LNCaP clone FGC (cell line): ENCODE results near the gene TAC4.
"Not testable (repeated sequence)": the region's sequence is repeated elsewhere in the genome, so short reads cannot be mapped to it uniquely, and the experiment has no call there.

Experiments
- DNase-seq: peaks from one replicate; pipeline ENCODE4 v3.0.0-alpha.2; 2011; ENCODE audit warnings: low read depth
- H3K4me3 ChIP-seq: 2 replicates; pipeline ENCODE4 v1.5.1; 2011; ENCODE audit warnings: mild to moderate bottlenecking, low read depth, low read length, control low read depth
- TF ChIP-seq, protein P1 (sequence below): IDR thresholded peaks from 2 replicates; pipeline ENCODE4 v1.5.1; 2012; ENCODE audit warnings: mild to moderate bottlenecking; ENCODE audit not compliant: control insufficient read depth, insufficient read depth; ENCODE audit errors: extremely low read depth

The TAC4 gene

DNA sequence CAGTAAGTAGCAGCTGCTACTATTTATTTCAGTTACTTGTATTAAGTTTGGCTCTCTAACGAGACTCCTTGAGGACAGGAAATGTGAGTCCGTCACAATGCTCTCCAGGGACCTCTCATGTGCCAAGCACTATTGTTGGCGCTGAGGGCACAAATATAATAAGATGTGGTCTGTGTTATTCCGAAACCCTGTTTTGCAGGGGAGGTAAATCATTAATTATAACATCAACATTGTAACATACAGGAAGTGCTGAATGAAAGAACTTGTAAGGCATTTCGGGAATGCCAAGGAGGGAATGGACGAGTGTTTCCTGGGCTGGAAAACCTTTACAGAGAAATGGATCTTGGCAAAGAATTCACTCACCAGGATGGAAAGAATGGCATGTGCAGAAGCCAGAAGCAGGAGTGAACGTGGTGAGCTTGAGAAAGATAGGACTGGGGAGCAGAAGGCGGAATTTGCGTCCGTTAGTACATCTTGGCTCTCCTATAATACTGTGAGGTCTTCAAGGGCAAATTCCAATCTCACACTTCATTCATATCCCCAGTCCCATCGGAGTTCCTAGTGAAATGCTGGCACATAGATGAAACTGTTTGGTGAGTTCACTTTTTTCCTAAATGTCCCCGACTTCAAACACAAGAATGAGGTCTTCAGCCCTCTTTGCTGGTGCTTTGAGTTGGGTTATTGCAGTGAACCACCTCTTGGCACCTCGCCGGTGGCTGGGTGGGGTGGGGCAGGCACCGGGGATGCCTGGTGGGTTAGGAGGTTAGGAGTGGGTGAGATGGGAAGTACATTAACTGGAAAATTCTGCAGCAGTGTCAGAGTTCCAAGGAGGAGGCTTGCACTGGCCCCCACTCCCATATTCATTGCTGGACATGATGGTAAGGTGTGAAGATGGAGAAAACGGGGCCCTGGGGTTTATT is 11.5 kb downstream of the TAC4 start:
- DNase-seq: no peak

DNA sequence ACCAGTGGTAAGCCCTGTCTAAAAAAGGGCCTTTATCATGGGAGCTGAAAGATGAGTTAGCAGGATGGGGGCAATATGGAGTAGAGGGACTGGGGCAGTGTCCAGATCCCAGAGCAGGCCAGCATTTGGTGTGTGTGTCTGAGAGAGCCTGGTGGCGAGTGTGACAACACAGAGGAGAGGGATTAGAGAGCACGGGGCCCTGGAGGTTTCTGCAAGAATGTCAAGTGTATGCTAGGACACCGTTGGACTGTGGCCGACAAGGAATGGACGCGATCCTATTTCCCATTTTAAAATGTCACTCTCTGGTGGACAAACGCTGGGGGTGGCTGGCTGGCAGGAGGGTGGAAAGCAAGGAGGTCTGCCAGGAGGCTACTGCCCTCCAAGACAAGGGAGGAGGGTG is 12.4 kb downstream of the TAC4 start:
- no peak for DNase-seq
- TF ChIP-seq, protein P1, sequence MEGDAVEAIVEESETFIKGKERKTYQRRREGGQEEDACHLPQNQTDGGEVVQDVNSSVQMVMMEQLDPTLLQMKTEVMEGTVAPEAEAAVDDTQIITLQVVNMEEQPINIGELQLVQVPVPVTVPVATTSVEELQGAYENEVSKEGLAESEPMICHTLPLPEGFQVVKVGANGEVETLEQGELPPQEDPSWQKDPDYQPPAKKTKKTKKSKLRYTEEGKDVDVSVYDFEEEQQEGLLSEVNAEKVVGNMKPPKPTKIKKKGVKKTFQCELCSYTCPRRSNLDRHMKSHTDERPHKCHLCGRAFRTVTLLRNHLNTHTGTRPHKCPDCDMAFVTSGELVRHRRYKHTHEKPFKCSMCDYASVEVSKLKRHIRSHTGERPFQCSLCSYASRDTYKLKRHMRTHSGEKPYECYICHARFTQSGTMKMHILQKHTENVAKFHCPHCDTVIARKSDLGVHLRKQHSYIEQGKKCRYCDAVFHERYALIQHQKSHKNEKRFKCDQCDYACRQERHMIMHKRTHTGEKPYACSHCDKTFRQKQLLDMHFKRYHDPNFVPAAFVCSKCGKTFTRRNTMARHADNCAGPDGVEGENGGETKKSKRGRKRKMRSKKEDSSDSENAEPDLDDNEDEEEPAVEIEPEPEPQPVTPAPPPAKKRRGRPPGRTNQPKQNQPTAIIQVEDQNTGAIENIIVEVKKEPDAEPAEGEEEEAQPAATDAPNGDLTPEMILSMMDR: no peak
- no peak overlapping the region for H3K4me3 ChIP-seq

More for the DNA sequence above, 11.5 kb downstream of the TAC4 start:
- H3K4me3 ChIP-seq: no peak overlapping the region
- TF ChIP-seq, protein P1: no peak

GRCh38 chr17:49834118-49834743 is 13.6 kb downstream of the TAC4 start:
- H3K4me3 ChIP-seq: no peak overlapping the region
- DNase-seq: no peak
- TF ChIP-seq, protein P1: no peak

- DNase-seq: no peak
- H3K4me3 ChIP-seq: no peak overlapping the region
- TF ChIP-seq, protein P1: no peak
Observed at GRCh38 chr17:49832840-49833599, 14.8 kb downstream of the TAC4 start.

DNA sequence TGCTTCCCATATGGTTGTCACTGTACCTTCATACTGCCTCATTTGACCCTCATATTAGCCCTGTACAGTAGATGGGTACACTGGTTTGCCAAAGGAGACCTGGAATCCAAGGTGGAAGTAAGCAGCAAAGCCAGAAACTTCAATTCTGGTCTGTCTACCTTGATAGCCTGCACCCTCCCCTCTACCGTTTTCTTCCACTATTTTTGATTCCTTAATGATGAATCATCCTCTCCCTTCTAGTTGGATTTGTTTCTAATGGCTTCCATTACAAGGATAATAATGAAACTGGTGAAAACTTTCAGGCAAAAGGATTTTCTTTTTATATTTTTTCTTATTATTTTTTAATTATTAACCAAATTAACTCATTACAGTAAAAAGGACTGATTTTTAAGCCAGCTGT is 17.3 kb downstream of the TAC4 start:
- no peak overlapping the region for H3K4me3 ChIP-seq
- TF ChIP-seq, protein P1: no peak
- DNase-seq: no peak

DNA sequence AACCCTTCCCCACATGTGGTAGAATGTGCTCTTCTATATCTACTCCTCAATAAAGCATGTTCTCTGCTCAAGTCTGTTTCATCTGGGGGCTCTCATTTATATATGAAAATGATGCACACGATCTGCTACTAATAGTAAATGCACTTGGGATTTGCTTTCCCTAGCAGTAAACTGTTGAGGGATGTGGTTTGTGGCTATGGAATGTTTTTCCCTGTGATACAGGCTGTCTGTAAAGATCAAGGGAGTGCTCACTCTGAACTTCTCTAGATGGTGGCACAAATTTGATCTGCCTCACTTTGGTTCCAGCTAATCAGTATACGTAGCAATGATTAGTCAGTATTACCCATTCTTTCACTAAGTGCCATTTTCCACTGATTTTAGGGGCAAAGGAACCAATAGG is 18.8 kb downstream of the TAC4 start:
- TF ChIP-seq, protein P1: no peak
- no peak for DNase-seq
- no peak overlapping the region for H3K4me3 ChIP-seq

- not testable (repeated sequence) for H3K4me3 ChIP-seq, DNase-seq
Observed at GRCh38 chr17:49828325-49828724, 19.5 kb downstream of the TAC4 start.
